Mucosa of gallbladder (tissue), 1 donor: ENCODE data around the gene RNF220. TPM values are rescaled to one million over a fixed set of nuclear protein-coding genes. Genes with fewer than 3 reads are reported as not detected.
A peak's percentile ranks its signal among the peaks of the same experiment; 100 is the strongest.

Experiments
- DNase-seq: peaks from one replicate; pipeline ENCODE4 v3.0.0-alpha.2; 2020; ENCODE audit warnings: low spot score
- total RNA-seq: library from RNA; stranded (reverse); gene quantifications from one replicate; pipeline ENCODE4 v1.2.1, GENCODE V29; 2021
- donor health status: DM: no; HTN: no; CAD: no.

RNF220 gene
- total RNA-seq, 1 donor from 2014 or later, result 68.1 TPM

- DNase-seq, result no peak
Measured at GRCh38 chr1:44610527-44611148, 205.6 kb downstream of the RNF220 start.

GRCh38 chr1:44611419-44611818, 206.4 kb downstream of the RNF220 start:
- no peak for DNase-seq

DNA sequence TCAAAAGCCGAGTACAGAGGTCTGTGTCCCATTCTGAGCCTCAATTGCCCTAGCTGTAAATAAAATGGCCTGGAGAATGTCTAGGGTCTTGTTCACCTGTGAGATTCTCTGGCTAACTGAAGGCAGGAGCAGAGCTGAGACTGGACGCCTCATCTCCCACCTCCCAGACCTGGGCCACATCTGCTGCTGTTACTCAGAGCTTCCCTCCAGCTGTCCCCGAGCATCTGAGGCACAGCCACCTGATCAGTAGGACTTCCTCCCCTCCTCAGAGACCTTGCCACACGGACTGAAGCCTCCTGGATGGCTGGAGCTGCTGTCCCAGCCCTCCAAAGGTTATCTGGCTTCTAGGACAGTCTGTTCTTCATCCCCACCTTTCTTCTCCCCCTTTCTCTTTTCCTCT, 206.8 kb downstream of the RNF220 start:
- DNase-seq, result no peak

DNA sequence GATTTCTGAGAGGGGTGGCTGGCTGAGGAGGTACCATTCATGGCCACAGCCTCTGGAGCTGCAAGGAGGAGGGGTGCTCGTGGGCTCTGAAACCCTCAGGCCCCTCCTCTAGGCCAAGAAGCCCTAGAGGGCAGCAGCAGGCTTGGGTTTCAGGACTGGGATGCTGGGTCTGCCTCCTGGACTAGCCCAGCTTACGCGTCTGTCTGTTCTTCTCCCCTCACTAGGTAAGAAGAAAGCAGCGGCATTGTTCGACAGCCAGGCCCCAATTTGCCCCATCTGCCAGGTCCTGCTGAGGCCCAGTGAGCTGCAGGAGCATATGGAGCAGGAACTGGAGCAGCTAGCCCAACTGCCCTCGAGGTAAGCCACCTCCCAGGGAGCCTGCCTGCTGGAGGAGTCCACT, 208.9 kb downstream of the RNF220 start:
- no peak for DNase-seq

DNA sequence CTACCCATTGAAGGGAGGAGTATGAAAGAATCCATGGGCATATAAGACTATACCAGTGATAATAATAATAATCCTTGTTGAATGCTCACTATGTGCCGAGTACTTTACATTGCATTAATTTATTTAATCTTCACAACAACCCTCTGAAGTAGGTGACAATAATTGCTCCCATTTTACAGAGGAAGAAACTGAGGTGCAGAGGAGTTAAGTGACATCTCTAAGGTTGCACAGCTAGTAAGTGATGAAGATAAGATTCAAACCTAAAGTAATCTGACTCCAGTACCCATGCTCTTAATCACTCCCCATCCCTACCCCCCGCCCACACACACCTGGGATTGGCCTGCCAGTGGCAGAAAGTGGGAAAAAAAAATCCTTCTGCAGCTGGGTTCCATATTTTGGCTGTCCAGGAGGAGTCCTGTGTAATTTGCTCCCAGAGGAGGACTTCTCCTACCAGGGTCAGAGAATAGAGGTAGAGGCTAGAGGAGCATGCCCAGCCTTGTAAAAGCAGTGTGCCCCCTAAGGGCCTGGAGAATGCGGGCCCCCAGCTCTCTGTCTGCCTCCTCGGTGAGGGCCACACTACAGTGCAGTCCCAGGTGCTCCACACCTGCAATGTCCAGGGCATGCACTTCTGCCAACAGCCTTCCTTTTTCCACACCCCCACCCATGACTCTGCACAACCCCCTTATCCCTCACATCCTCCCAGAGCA, 211.4 kb downstream of the RNF220 start:
- DNase-seq, result no peak

GRCh38 chr1:44616991-44617702, 212.1 kb downstream of the RNF220 start:
- peak; percentile 23 for DNase-seq

GRCh38 chr1:44617703-44618029, 212.6 kb downstream of the RNF220 start:
- DNase-seq, result no peak

- no peak for DNase-seq
Measured at GRCh38 chr1:44619261-44619900, 214.3 kb downstream of the RNF220 start.

GRCh38 chr1:44620072-44620471, 215.0 kb downstream of the RNF220 start:
- DNase-seq, result no peak

DNA sequence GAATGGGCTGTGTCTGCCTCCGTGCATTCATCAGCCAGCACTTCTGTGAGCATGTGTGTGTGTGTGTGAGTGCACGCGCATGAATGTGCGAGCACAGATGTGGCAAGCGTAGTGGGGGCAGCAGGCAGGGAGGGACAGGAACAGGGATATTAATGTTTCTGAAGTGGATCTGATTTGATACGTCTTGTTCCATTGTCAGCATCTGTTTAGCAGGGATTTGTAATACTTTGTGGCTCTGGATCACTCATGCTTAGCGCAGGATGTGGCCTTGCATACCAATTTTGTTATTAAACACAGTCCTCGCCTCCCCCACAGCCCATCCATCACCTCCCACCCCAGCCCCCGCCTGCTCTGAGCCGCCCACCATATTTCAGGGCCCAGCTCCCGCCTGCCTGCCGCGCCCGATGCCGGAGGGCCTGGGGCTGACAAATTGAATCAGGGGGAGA, 216.8 kb downstream of the RNF220 start:
- no peak for DNase-seq

DNA sequence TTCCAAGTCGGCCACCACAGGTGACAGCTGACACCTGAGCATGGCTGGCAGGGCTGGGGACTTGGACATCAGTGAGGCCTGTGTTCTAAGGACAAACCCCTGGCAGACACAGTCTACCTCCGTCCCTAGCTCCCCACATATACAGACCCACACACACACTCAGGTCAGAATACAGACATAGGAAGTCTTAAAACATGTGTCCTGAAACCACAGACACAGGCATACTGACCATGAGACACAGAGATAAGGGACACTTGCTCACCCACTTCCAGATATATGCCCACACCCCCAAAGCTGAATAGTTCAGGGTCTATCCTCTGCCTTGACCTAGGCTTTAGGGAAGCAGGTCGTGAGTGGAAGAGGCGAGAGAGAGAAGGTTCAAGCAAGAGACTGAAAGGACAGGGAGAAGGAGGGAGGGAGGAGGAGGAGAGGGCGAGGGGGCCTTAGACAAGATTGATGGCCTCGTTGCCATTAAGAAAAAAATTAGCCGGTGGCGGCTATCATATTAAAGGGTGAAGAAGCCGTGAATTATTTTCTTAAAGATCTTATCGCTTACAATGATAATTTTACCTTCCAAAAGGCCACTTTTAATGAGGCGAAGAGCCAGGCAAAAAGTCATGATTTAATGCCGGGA, 219.3 kb downstream of the RNF220 start:
- no peak for DNase-seq

DNA sequence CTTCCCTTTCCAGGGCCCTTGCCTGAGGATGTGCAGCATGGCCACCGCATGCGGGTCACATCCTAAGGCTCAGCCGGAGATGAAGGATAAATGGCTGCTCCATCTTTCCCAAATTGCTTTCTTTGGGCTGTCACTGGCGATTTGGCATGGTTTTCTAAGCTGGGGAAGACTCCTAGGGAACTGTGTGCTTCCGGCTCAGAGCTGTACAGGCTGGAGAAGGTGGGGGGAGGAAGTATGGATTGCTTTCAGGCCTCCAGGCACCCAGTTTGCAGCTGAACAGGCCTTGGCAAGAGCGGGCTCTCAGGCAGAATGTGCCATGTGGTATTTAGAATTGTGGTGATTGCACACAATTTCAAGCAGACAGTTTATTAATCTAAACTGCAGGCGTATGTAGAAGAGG, 220.3 kb downstream of the RNF220 start:
- DNase-seq, result no peak

DNA sequence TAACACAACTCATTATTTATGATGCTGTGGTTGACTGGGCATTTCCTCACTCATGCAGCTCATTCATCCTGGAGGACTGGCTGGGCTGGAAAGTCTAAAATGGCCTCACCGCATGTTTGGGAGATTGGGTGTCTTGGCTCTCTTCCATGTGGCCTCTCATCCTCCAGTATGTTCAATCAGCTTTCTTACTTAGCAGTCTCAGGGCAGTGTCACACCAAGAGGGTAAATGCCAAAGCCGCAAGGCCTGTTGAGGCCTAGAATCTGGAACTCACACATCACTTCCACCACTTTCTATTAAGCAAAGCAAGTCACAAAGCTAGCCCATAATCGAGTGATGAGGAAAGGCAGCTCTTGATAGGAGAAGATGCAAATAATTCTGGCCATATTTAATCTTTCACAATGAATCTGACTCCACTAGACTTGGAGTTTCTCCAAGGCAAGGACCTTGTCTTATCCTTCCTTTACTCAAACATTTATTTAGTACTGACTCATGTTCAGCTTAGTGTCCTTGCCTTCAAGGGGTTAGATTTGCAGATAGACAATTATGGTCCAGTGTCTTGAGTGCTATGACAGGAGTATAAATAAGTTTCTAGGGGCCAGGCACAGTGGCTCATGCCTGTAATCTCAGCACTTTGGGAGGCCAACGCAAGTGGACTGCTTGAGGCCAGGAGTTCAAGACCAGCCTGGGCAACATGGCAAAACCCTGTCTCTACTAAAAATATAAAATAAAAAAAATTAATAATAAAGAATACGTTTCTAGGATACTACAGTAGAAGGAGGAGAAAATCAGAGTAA, 224.1 kb downstream of the RNF220 start:
- DNase-seq, result no peak

GRCh38 chr1:44630116-44630515, 225.1 kb downstream of the RNF220 start:
- no peak for DNase-seq

DNA sequence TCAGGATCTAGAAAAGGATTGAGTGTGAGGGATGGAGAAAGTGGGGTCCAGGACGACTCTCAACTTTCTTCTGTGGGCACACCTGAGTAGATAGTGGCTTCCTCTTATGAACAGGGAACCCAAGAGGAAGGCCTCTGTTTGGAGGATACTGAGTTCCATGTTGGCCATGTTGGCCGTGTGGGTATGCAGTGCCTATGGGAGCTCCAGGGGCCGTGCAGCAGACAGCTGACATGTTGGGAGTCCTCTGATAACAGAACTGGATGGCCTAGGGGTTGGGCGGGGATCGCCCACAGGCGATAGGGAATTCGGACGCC, 226.2 kb downstream of the RNF220 start:
- DNase-seq, result no peak

- DNase-seq, result peak; percentile 91
Measured at GRCh38 chr1:44631647-44632539, 226.8 kb downstream of the RNF220 start.

GRCh38 chr1:44632598-44632997, 227.5 kb downstream of the RNF220 start:
- no peak for DNase-seq

DNA sequence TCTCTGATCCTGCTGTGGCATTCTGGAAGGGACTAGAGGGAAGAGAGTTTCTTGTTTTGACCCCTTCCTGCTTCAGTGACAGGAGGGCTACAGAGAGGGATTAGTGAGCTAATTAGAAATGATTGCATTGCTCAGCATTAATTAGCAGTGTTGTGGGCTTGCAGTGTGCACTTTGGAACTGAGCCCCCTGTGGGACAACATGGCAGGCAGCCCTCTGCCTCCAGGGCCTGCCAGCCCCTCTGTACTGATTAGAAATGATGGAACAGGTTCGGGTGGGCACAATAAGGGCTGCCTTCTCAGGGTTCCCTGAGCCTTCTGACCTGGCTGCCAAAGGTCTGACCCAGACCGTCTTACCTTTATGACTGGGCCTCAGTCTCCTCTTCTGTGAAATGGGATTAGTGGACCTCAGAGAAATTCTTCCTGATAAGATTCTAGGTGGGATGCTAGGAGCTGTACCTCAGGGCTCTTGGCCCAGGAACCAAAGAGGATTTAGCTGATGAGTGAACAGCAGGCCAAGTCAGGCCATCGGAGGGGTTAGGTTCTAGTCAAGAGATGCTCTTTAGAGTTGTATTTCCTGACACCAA, 229.6 kb downstream of the RNF220 start:
- DNase-seq, result no peak

DNA sequence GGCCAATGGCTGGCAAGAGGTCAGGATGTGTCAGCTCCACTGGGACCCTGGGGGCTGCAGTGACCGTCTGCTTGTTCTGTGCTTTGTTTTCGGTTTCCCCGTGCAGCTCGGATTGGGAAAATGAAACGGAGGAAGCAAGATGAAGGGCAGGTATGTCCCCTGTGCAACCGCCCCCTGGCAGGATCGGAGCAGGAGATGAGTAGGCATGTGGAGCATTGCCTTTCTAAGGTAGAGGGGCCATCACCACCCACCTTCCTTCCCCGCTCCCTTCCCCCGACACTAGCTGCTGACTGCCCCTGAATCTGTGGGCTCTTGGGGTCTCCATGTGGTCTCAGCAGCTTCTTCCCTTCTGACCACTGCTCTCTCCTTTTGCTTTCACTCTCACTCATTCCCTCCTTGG, 230.4 kb downstream of the RNF220 start:
- no peak for DNase-seq

GRCh38 chr1:44636083-44636687, 231.1 kb downstream of the RNF220 start:
- no peak for DNase-seq
